ENCODE measurements around the gene PAK1IP1.

DNA sequence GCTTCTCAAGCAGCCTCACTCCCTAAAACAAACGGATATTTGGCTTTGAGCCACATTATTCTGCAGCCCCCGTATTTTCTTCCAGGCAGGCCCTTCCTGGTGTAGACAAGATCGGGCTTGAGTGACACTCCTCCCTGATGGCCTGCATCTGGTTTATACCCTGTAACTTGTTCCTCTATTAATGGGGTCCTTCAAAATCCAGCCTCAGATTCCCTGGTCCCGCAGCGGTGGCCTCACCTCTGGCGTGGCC is 27.7 kb downstream of the PAK1IP1 start:
- TF ChIP-seq NFYA (IDR thresholded peaks at IDR 0.05; ENCODE audit: borderline replicate concordance, low read depth, low read length) (no peak), SREBF2 (IDR thresholded peaks at IDR 0.05; ENCODE audit: low read length) (no peak)
- TF ChIP-seq, protein P1, sequence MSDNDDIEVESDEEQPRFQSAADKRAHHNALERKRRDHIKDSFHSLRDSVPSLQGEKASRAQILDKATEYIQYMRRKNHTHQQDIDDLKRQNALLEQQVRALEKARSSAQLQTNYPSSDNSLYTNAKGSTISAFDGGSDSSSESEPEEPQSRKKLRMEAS (IDR thresholded peaks at IDR 0.05; ENCODE audit: low read depth, low read length) = no peak
- TF ChIP-seq, protein P2, sequence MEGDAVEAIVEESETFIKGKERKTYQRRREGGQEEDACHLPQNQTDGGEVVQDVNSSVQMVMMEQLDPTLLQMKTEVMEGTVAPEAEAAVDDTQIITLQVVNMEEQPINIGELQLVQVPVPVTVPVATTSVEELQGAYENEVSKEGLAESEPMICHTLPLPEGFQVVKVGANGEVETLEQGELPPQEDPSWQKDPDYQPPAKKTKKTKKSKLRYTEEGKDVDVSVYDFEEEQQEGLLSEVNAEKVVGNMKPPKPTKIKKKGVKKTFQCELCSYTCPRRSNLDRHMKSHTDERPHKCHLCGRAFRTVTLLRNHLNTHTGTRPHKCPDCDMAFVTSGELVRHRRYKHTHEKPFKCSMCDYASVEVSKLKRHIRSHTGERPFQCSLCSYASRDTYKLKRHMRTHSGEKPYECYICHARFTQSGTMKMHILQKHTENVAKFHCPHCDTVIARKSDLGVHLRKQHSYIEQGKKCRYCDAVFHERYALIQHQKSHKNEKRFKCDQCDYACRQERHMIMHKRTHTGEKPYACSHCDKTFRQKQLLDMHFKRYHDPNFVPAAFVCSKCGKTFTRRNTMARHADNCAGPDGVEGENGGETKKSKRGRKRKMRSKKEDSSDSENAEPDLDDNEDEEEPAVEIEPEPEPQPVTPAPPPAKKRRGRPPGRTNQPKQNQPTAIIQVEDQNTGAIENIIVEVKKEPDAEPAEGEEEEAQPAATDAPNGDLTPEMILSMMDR (IDR thresholded peaks at IDR 0.05 in 2 of 3, conservative IDR thresholded peaks at IDR 0.05 in 1 of 3; ENCODE audit: control insufficient read depth in 2 of 3, extremely low read depth in 1 of 3, insufficient read depth in 1 of 3, low read depth in 3 of 3, low read length in 3 of 3) = no peak
- TF ChIP-seq, protein P3, sequence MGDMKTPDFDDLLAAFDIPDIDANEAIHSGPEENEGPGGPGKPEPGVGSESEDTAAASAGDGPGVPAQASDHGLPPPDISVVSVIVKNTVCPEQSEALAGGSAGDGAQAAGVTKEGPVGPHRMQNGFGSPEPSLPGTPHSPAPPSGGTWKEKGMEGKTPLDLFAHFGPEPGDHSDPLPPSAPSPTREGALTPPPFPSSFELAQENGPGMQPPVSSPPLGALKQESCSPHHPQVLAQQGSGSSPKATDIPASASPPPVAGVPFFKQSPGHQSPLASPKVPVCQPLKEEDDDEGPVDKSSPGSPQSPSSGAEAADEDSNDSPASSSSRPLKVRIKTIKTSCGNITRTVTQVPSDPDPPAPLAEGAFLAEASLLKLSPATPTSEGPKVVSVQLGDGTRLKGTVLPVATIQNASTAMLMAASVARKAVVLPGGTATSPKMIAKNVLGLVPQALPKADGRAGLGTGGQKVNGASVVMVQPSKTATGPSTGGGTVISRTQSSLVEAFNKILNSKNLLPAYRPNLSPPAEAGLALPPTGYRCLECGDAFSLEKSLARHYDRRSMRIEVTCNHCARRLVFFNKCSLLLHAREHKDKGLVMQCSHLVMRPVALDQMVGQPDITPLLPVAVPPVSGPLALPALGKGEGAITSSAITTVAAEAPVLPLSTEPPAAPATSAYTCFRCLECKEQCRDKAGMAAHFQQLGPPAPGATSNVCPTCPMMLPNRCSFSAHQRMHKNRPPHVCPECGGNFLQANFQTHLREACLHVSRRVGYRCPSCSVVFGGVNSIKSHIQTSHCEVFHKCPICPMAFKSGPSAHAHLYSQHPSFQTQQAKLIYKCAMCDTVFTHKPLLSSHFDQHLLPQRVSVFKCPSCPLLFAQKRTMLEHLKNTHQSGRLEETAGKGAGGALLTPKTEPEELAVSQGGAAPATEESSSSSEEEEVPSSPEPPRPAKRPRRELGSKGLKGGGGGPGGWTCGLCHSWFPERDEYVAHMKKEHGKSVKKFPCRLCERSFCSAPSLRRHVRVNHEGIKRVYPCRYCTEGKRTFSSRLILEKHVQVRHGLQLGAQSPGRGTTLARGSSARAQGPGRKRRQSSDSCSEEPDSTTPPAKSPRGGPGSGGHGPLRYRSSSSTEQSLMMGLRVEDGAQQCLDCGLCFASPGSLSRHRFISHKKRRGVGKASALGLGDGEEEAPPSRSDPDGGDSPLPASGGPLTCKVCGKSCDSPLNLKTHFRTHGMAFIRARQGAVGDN (IDR thresholded peaks at IDR 0.05) = no peak
- TF ChIP-seq, protein P4, sequence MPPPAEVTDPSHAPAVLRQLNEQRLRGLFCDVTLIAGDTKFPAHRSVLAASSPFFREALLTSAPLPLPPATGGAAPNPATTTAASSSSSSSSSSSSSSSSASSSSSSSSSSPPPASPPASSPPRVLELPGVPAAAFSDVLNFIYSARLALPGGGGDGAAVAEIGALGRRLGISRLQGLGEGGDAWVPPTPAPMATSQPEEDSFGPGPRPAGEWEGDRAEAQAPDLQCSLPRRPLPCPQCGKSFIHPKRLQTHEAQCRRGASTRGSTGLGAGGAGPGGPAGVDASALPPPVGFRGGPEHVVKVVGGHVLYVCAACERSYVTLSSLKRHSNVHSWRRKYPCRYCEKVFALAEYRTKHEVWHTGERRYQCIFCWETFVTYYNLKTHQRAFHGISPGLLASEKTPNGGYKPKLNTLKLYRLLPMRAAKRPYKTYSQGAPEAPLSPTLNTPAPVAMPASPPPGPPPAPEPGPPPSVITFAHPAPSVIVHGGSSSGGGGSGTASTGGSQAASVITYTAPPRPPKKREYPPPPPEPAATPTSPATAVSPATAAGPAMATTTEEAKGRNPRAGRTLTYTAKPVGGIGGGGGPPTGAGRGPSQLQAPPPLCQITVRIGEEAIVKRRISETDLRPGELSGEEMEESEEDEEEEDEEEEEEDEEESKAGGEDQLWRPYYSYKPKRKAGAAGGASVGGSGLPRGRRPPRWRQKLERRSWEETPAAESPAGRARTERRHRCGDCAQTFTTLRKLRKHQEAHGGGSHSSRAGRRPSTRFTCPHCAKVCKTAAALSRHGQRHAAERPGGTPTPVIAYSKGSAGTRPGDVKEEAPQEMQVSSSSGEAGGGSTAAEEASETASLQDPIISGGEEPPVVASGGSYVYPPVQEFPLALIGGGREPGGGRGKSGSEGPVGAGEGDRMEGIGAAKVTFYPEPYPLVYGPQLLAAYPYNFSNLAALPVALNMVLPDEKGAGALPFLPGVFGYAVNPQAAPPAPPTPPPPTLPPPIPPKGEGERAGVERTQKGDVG (CRISPR knock-in tag; IDR thresholded peaks at IDR 0.05) = no peak

Data from GM12878 (cell line).